ENCODE results near the gene ARHGAP15.

ARHGAP15 gene

GRCh38 chr2:143732076-143732475, 602.9 kb downstream of the ARHGAP15 start:
- H3K27ac ChIP-seq, result no peak overlapping the region
- no peaks in the 10 kb centered on the region for H3K9me3 ChIP-seq
- H3K27me3 ChIP-seq, result no peaks in the 10 kb centered on the region
- no peak for TF ChIP-seq CTCF (IDR thresholded peaks at IDR 0.05)
- H3K4me3 ChIP-seq (ENCODE audit: low read depth in 1 of 2, low read length in 1 of 2), result no peak overlapping the region
- H3K36me3 ChIP-seq, result peaks cover 6% of the 10 kb centered on the region
- peaks cover 16 to 33% of the 10 kb centered on the region in 2 experiments for H3K4me1 ChIP-seq (ENCODE audit: control insufficient read depth in 1 of 2, insufficient read depth in 1 of 2, low read depth in 1 of 2, low read length in 1 of 2)

DNA sequence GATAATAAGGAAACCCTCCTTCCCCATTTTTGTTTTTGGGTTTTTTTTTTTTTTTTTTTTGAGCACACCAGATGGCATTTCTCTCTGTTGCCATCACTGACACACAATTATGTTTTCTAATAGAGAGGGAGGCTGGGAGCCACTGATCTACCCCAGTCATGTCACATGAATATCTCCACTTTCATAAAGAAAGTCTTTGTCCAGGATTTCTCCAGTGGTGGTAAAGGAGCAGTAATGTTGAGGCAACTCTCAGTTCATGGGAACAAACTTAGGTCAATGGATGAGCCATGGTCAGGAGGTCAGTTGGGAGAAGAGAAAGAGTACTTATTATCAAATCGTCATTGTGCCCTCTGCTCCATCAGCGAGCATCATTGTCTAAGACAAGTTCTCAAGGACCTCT, 603.7 kb downstream of the ARHGAP15 start:
- H3K4me3 ChIP-seq (ENCODE audit: low read depth in 1 of 2, low read length in 1 of 2), result no peak overlapping the region
- no peak overlapping the region for H3K27ac ChIP-seq
- H3K9me3 ChIP-seq, result no peaks in the 10 kb centered on the region
- H3K36me3 ChIP-seq, result peaks cover 6% of the 10 kb centered on the region
- no peaks in the 10 kb centered on the region for H3K27me3 ChIP-seq
- peaks cover 16 to 33% of the 10 kb centered on the region in 2 experiments for H3K4me1 ChIP-seq (ENCODE audit: control insufficient read depth in 1 of 2, insufficient read depth in 1 of 2, low read depth in 1 of 2, low read length in 1 of 2)
- TF ChIP-seq CTCF (IDR thresholded peaks at IDR 0.05), result no peak

DNA sequence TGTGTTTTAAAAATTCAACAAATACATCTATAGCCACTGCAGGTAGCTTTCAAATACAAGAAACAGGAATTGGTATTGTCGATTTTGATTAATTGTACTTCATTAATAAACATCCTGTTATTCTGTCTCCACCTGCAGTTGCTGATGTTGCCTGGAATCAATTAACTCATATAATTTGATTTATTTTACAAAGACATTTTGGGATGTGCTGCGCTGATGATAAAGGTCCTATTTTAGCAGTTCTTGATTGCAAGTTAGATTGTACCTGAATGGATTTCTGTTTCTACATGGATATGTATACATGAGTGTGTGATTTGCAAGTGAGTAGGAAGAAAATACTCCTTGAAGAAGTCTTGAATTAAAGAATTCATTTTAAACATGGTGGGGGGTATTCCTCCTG, 605.3 kb downstream of the ARHGAP15 start:
- H3K36me3 ChIP-seq, result no peaks in the 10 kb centered on the region
- no peak overlapping the region for H3K4me3 ChIP-seq (ENCODE audit: low read depth in 1 of 2, low read length in 1 of 2)
- no peak for TF ChIP-seq CTCF (IDR thresholded peaks at IDR 0.05)
- H3K27me3 ChIP-seq, result no peaks in the 10 kb centered on the region
- H3K9me3 ChIP-seq, result no peaks in the 10 kb centered on the region
- no peak overlapping the region for H3K27ac ChIP-seq
- H3K4me1 ChIP-seq (ENCODE audit: control insufficient read depth in 1 of 2, insufficient read depth in 1 of 2, low read depth in 1 of 2, low read length in 1 of 2), result peaks cover 8 to 24% of the 10 kb centered on the region in 2 experiments

DNA sequence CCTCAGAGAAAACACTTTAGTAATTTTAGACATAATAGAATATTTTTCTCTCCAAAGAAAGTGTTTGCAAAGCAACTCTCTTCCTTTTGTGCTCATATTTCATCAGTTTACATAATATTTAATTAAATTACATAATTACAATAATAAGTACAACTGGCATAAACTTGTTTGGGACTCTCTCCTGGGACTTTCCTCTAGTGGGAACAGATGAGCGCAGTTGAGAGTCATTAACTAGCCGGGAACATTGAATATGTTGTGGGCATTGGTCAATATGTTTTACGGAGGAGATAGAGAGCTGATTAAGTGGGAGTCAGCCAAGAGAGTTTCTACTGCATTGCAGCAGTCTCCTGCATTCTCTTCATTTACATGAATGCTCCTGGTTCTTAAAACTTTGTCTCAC, 607.7 kb downstream of the ARHGAP15 start:
- no peaks in the 10 kb centered on the region for H3K36me3 ChIP-seq
- no peak overlapping the region for H3K4me3 ChIP-seq (ENCODE audit: low read depth in 1 of 2, low read length in 1 of 2)
- no peaks in the 10 kb centered on the region for H3K27me3 ChIP-seq
- no peak for TF ChIP-seq CTCF (IDR thresholded peaks at IDR 0.05)
- no peak overlapping the region for H3K27ac ChIP-seq
- H3K9me3 ChIP-seq, result no peaks in the 10 kb centered on the region
- H3K4me1 ChIP-seq (ENCODE audit: control insufficient read depth in 1 of 2, insufficient read depth in 1 of 2, low read depth in 1 of 2, low read length in 1 of 2), result peaks cover 0 to 4% of the 10 kb centered on the region in 2 experiments

- Histone ChIP-seq H3K9me3 (no peaks in the 10 kb centered on the region), H3K27ac (no peak overlapping the region), H3K27me3 (no peaks in the 10 kb centered on the region), H3K4me1 (ENCODE audit: control insufficient read depth in 1 of 2, insufficient read depth in 1 of 2, low read depth in 1 of 2, low read length in 1 of 2) (peaks cover 18 to 24% of the 10 kb centered on the region in 2 experiments), H3K36me3 (no peaks in the 10 kb centered on the region), H3K4me3 (ENCODE audit: low read depth in 1 of 2, low read length in 1 of 2) (no peak overlapping the region)
- TF ChIP-seq CTCF (IDR thresholded peaks at IDR 0.05), result no peak
Observed at GRCh38 chr2:143740431-143740830, 611.2 kb downstream of the ARHGAP15 start.

DNA sequence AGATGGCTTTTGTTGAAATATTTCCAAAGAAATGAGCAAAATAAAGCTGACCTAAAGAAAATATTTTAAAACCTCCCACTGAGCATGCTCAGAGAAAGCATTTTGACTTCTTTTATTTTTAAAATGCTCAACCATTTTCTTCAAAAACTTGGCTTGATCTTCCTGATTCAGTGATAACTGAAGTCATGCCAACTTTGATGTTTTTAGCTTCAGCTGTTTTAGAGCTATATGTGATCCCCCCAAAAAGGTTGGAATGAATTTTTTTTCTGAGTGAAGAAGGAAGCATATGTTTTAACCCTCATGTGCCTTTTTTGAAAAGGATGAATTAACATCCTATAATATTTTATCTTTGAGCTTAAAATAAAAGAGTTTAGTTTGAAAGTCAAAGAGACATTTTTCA, 612.0 kb downstream of the ARHGAP15 start:
- peaks cover 26 to 31% of the 10 kb centered on the region in 2 experiments for H3K4me1 ChIP-seq (ENCODE audit: control insufficient read depth in 1 of 2, insufficient read depth in 1 of 2, low read depth in 1 of 2, low read length in 1 of 2)
- no peaks in the 10 kb centered on the region for H3K36me3 ChIP-seq
- no peaks in the 10 kb centered on the region for H3K9me3 ChIP-seq
- no peaks in the 10 kb centered on the region for H3K27me3 ChIP-seq
- no peak for TF ChIP-seq CTCF (IDR thresholded peaks at IDR 0.05)
- no peak overlapping the region for H3K27ac ChIP-seq
- no peak overlapping the region for H3K4me3 ChIP-seq (ENCODE audit: low read depth in 1 of 2, low read length in 1 of 2)

All from neutrophil (primary cell).